Breast epithelium (tissue), 3 donors: ENCODE measurements around the gene PWWP2B.

ENCODE experiments used
- POLR2A ChIP-seq: fragments of 450-650 bp; IDR thresholded peaks from one replicate; pipeline ENCODE4 v1.6.1; 2016; ENCODE audit warnings: antibody characterized with exemption, mild to moderate bottlenecking, moderate library complexity
- TF ChIP-seq, protein P1 (sequence below), 3 donors: fragments of 450-650 bp; IDR thresholded peaks; one replicate each; pipeline ENCODE4 v1.5.1; 2016 to 2017; ENCODE audit warnings: antibody characterized with exemption in 3 of 3, mild to moderate bottlenecking in 3 of 3, moderate library complexity in 3 of 3

- TF ChIP-seq POLR2A = no peak
- TF ChIP-seq, protein P1, sequence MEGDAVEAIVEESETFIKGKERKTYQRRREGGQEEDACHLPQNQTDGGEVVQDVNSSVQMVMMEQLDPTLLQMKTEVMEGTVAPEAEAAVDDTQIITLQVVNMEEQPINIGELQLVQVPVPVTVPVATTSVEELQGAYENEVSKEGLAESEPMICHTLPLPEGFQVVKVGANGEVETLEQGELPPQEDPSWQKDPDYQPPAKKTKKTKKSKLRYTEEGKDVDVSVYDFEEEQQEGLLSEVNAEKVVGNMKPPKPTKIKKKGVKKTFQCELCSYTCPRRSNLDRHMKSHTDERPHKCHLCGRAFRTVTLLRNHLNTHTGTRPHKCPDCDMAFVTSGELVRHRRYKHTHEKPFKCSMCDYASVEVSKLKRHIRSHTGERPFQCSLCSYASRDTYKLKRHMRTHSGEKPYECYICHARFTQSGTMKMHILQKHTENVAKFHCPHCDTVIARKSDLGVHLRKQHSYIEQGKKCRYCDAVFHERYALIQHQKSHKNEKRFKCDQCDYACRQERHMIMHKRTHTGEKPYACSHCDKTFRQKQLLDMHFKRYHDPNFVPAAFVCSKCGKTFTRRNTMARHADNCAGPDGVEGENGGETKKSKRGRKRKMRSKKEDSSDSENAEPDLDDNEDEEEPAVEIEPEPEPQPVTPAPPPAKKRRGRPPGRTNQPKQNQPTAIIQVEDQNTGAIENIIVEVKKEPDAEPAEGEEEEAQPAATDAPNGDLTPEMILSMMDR (IDR thresholded peaks at IDR 0.05) = no peak
These were observed 40.5 kb downstream of the PWWP2B start for GRCh38 chr10:132437541-132437950.
